HL-60 (cell line): Measurements from ENCODE around the gene FOXP3.

ENCODE experiments used
- GABPA ChIP-seq: IDR thresholded peaks from 2 replicates; pipeline ENCODE4 v1.6.1; 2012; ENCODE audit warnings: low read depth
- POLR2AphosphoS5 ChIP-seq: IDR thresholded peaks from 2 replicates; pipeline ENCODE4 v1.6.1; 2012; ENCODE audit warnings: low read depth
- SPI1 ChIP-seq: IDR thresholded peaks from 2 replicates; pipeline ENCODE4 v1.6.1; 2012; ENCODE audit warnings: low read depth, mild to moderate bottlenecking, borderline replicate concordance
- TF ChIP-seq, protein P1 (sequence below): IDR thresholded peaks from one replicate; pipeline ENCODE4 v1.5.1; 2011; ENCODE audit warnings: low read length, control low read depth, inconsistent platforms; ENCODE audit not compliant: insufficient read depth
- TF ChIP-seq, protein P2 (sequence below): IDR thresholded peaks from 2 replicates; pipeline ENCODE4 v1.6.1; 2012; ENCODE audit warnings: low read depth; ENCODE audit not compliant: insufficient replicate concordance

- TF ChIP-seq, protein P1, sequence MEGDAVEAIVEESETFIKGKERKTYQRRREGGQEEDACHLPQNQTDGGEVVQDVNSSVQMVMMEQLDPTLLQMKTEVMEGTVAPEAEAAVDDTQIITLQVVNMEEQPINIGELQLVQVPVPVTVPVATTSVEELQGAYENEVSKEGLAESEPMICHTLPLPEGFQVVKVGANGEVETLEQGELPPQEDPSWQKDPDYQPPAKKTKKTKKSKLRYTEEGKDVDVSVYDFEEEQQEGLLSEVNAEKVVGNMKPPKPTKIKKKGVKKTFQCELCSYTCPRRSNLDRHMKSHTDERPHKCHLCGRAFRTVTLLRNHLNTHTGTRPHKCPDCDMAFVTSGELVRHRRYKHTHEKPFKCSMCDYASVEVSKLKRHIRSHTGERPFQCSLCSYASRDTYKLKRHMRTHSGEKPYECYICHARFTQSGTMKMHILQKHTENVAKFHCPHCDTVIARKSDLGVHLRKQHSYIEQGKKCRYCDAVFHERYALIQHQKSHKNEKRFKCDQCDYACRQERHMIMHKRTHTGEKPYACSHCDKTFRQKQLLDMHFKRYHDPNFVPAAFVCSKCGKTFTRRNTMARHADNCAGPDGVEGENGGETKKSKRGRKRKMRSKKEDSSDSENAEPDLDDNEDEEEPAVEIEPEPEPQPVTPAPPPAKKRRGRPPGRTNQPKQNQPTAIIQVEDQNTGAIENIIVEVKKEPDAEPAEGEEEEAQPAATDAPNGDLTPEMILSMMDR, result no peak
- TF ChIP-seq, protein P2, sequence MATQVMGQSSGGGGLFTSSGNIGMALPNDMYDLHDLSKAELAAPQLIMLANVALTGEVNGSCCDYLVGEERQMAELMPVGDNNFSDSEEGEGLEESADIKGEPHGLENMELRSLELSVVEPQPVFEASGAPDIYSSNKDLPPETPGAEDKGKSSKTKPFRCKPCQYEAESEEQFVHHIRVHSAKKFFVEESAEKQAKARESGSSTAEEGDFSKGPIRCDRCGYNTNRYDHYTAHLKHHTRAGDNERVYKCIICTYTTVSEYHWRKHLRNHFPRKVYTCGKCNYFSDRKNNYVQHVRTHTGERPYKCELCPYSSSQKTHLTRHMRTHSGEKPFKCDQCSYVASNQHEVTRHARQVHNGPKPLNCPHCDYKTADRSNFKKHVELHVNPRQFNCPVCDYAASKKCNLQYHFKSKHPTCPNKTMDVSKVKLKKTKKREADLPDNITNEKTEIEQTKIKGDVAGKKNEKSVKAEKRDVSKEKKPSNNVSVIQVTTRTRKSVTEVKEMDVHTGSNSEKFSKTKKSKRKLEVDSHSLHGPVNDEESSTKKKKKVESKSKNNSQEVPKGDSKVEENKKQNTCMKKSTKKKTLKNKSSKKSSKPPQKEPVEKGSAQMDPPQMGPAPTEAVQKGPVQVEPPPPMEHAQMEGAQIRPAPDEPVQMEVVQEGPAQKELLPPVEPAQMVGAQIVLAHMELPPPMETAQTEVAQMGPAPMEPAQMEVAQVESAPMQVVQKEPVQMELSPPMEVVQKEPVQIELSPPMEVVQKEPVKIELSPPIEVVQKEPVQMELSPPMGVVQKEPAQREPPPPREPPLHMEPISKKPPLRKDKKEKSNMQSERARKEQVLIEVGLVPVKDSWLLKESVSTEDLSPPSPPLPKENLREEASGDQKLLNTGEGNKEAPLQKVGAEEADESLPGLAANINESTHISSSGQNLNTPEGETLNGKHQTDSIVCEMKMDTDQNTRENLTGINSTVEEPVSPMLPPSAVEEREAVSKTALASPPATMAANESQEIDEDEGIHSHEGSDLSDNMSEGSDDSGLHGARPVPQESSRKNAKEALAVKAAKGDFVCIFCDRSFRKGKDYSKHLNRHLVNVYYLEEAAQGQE, result no peak
- no peak for TF ChIP-seq POLR2AphosphoS5
- TF ChIP-seq GABPA, result no peak
- TF ChIP-seq SPI1, result no peak
Measured at GRCh38 chrX:49262603-49263002, 1.9 kb downstream of the FOXP3 start.
